Esophagus muscularis mucosa (tissue), 3 donors: ENCODE measurements around the gene BTG4.

ENCODE experiments used
- POLR2A ChIP-seq: fragments of 450-650 bp; IDR thresholded peaks from one replicate; pipeline ENCODE4 v1.6.1; 2017; ENCODE audit warnings: antibody characterized with exemption, moderate library complexity, mild to moderate bottlenecking, low read depth
- POLR2AphosphoS5 ChIP-seq, 2 donors: sonication (generic); formaldehyde crosslinking; IDR thresholded peaks; one replicate each; pipeline ENCODE4 v1.6.1; 2017; ENCODE audit warnings: antibody characterized with exemption in 2 of 2
- TF ChIP-seq, protein P1 (sequence below), 3 experiments: fragments of 200-600 bp in 2 of 3; fragments of 450-650 bp in 1 of 3; sonication (generic) in 2 of 3; IDR thresholded peaks; one replicate each; pipeline ENCODE4 v1.5.1; 2017 to 2019; ENCODE audit warnings: antibody characterized with exemption in 3 of 3, mild to moderate bottlenecking in 2 of 3, moderate library complexity in 1 of 3

DNA sequence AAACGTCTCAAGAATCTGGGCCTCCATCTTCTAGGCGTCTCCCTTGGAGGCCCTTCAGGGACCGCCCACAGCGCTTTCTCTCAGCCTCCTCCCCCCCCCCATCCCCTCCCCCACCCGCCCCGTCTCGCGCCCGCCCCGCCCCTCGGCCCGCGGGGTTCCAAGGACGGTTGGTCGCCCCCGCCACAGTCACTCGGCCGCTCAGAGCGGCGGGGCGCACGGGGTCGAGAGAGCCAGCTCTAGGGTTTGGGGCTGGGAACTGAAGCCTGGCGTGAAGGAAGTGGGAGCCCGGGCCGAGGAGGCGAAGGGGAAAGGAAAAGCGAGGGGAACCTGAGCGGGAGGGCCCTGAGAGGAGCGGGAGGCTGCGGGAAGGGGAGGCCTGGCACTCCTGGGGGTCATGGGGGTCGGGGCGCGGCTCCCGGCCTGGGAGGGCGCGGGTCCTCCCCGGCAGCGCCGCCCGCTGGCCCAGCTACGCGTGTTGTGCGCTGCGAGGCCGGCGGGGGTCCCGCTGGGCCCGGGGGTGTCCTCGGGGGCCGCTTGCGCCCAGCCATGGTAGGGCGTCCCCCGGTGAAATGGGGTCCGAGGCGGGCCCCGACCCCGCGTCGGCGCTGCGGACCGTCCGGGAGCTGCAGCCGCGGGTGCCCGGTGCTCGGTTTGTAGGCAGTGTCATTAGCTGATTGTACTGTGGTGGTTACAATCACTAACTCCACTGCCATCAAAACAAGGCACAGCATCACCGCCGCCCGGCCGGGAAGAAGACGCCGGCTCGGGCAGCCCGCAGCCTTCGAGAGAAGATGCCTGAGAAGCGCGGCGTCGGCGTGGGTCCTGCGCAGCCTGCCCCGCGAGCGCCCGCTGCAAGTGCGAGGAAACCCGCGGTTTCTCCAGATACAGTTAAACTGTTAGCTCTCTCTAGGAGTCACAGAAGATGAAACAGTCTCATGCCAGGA lies at the start of gene BTG4:
- TF ChIP-seq POLR2A (no peak), POLR2AphosphoS5 (IDR thresholded peaks at IDR 0.05) (no peak)
- TF ChIP-seq, protein P1, sequence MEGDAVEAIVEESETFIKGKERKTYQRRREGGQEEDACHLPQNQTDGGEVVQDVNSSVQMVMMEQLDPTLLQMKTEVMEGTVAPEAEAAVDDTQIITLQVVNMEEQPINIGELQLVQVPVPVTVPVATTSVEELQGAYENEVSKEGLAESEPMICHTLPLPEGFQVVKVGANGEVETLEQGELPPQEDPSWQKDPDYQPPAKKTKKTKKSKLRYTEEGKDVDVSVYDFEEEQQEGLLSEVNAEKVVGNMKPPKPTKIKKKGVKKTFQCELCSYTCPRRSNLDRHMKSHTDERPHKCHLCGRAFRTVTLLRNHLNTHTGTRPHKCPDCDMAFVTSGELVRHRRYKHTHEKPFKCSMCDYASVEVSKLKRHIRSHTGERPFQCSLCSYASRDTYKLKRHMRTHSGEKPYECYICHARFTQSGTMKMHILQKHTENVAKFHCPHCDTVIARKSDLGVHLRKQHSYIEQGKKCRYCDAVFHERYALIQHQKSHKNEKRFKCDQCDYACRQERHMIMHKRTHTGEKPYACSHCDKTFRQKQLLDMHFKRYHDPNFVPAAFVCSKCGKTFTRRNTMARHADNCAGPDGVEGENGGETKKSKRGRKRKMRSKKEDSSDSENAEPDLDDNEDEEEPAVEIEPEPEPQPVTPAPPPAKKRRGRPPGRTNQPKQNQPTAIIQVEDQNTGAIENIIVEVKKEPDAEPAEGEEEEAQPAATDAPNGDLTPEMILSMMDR (IDR thresholded peaks at IDR 0.05): no peak
